Nephron (organoid): Measurements from ENCODE around the gene ARHGEF7.

ENCODE experiments used
- H3K27ac Mint-ChIP-seq, 3 experiments: 2 replicates each; pipeline ENCODE4 v1.8.0; 2020; ENCODE audit warnings: mixed read lengths in 3 of 3, mild to moderate bottlenecking in 2 of 3, moderate library complexity in 1 of 3
- H3K27me3 Mint-ChIP-seq: 2 replicates; pipeline ENCODE4 v1.8.0; 2021; ENCODE audit warnings: low read depth, mild to moderate bottlenecking, moderate library complexity, mixed read lengths
- H3K36me3 Mint-ChIP-seq: 2 replicates; pipeline ENCODE4 v1.8.0; 2020; ENCODE audit warnings: low read depth, mixed read lengths
- H3K4me1 Mint-ChIP-seq: 2 replicates; pipeline ENCODE4 v1.8.0; 2020; ENCODE audit warnings: mixed read lengths
- H3K4me3 Mint-ChIP-seq, 3 experiments: 2 replicates each; pipeline ENCODE4 v1.8.0; 2020; ENCODE audit warnings: mild to moderate bottlenecking in 3 of 3, mixed read lengths in 3 of 3, moderate library complexity in 2 of 3
- H3K9me3 Mint-ChIP-seq: 2 replicates; pipeline ENCODE4 v1.8.0; 2020; ENCODE audit warnings: mixed read lengths
- TF ChIP-seq, protein P1 (sequence below), 3 experiments: fragments of 200-600 bp; sonication (generic); IDR thresholded peaks; one replicate each; pipeline ENCODE4 v1.5.0; 2021; ENCODE audit warnings: antibody characterized with exemption in 3 of 3; ENCODE audit not compliant: unreplicated experiment in 3 of 3

ARHGEF7 gene

DNA sequence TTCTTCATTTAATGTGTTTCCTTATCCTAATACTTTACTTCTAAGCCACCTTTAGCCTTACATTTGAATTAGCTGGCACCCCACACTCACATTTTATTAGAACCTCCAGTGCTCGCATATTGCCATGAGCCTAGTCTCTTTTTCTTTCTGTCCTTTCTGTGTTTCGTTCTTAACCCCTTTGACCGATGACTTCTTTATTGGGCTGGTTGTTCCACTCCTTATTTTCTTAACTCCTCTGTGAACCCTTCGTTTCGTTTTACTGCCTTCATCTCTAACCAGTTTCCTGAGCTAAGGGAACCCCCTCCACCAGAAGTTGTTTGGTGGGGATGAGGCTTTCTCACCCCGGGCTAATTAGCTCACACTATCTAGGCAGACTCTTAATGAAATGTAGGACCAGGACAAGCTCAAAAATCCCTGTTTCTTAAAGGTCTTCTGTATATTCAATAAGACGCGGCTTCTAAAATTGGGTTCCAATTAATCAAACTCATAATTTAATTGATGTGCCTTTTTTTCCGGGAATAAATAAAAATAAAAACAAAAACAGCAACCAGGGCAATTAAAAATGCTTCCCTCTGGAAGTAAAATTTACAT lies 19.1 kb upstream of the ARHGEF7 start:
- Mint-ChIP-seq H3K4me3 (no peak overlapping the region), H3K27me3 (peaks cover 37% of the 10 kb centered on the region), H3K36me3 (no peaks in the 10 kb centered on the region), H3K4me1 (peaks cover 7% of the 10 kb centered on the region), H3K27ac (no peak overlapping the region), H3K9me3 (peaks cover 3% of the 10 kb centered on the region)
- TF ChIP-seq, protein P1, sequence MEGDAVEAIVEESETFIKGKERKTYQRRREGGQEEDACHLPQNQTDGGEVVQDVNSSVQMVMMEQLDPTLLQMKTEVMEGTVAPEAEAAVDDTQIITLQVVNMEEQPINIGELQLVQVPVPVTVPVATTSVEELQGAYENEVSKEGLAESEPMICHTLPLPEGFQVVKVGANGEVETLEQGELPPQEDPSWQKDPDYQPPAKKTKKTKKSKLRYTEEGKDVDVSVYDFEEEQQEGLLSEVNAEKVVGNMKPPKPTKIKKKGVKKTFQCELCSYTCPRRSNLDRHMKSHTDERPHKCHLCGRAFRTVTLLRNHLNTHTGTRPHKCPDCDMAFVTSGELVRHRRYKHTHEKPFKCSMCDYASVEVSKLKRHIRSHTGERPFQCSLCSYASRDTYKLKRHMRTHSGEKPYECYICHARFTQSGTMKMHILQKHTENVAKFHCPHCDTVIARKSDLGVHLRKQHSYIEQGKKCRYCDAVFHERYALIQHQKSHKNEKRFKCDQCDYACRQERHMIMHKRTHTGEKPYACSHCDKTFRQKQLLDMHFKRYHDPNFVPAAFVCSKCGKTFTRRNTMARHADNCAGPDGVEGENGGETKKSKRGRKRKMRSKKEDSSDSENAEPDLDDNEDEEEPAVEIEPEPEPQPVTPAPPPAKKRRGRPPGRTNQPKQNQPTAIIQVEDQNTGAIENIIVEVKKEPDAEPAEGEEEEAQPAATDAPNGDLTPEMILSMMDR (IDR thresholded peaks at IDR 0.05; ENCODE audit: unreplicated experiment in 3 of 3): no peak

DNA sequence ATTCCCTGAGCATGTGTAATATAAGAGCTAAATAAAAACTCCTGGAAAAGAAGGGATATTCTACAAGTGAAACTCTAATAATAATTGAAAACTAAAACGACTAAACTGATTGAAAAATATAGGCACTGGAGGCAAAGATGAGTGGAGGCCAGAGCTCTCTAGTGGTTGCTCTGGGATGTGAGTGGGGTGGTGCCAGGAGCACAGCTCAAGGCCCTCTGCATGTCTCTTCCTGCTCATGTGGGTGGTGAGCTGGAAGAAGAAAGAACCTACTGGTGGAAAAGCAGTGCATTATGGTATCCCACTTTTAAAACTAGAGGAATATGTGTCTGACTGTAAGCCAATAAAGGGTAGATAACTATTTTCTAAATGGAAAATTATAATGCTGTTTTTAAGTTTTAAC lies 15.8 kb upstream of the ARHGEF7 start:
- Mint-ChIP-seq H3K9me3 (peaks cover 24% of the 10 kb centered on the region), H3K4me1 (peaks cover 3% of the 10 kb centered on the region), H3K27me3 (peaks cover 28% of the 10 kb centered on the region), H3K36me3 (peaks cover 3% of the 10 kb centered on the region), H3K4me3 (no peak overlapping the region), H3K27ac (no peak overlapping the region)
- TF ChIP-seq, protein P1 (IDR thresholded peaks at IDR 0.05; ENCODE audit: unreplicated experiment in 3 of 3): no peak

DNA sequence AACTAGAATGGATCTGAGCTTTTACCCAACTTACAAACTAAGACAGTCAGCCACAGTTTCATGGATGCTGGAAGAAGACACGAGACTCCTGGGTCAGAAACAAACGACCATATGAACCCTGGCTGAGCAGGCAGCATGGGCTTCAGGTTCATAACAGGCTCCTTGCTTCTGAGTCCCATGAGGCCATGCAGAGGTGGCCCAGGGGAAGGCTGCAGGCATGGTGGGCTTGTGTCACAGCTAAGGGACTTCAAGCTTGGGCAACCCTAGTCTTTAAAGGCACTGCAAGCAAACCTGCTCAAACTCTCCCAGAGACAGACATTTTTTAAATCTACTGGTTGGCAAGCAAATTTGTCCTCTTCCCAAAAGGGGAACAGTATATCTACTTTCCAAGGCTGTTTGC lies 5.1 kb upstream of the ARHGEF7 start:
- H3K36me3 Mint-ChIP-seq: no peaks in the 10 kb centered on the region
- TF ChIP-seq, protein P1 (IDR thresholded peaks at IDR 0.05; ENCODE audit: unreplicated experiment in 3 of 3): no peak
- H3K27ac Mint-ChIP-seq: no peak overlapping the region
- H3K4me3 Mint-ChIP-seq: no peak overlapping the region
- H3K27me3 Mint-ChIP-seq: peaks cover 60% of the 10 kb centered on the region
- peaks cover 9% of the 10 kb centered on the region for H3K4me1 Mint-ChIP-seq
- peaks cover 30% of the 10 kb centered on the region for H3K9me3 Mint-ChIP-seq

DNA sequence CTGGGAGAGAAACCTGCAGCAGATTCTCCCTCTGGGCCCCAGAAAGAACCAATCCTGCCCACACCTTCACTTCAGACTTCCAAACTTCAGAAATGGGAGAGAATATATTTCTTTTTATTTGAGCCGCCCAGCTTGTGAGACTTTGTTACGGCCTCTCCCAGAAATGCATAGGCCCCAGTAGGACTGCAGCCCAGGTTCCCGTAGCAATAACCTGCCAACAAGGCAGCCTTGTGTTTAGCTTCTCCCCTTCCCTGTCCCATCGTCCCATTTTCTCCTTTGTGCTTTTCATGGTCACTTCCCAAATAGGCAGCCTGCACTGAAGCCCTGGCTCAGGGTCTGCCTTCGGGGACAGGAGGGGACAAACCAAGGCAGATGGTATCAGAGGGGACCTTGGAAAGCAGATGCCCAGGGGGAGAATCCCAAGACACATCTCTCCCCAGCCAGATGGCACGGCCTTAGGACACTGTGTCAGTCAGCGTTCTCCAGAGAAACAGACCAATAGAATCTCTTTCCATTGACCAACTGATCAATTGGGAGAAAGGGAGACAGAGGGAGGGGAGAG lies 3.7 kb upstream of the ARHGEF7 start:
- Mint-ChIP-seq H3K36me3 (no peaks in the 10 kb centered on the region), H3K4me1 (peaks cover 15% of the 10 kb centered on the region), H3K27ac (no peak overlapping the region), H3K9me3 (peaks cover 21% of the 10 kb centered on the region), H3K4me3 (peak overlapping the region in 1 of 3 experiments; percentile 29), H3K27me3 (peaks cover 66% of the 10 kb centered on the region)
- TF ChIP-seq, protein P1 (IDR thresholded peaks at IDR 0.05; ENCODE audit: unreplicated experiment in 3 of 3): no peak

DNA sequence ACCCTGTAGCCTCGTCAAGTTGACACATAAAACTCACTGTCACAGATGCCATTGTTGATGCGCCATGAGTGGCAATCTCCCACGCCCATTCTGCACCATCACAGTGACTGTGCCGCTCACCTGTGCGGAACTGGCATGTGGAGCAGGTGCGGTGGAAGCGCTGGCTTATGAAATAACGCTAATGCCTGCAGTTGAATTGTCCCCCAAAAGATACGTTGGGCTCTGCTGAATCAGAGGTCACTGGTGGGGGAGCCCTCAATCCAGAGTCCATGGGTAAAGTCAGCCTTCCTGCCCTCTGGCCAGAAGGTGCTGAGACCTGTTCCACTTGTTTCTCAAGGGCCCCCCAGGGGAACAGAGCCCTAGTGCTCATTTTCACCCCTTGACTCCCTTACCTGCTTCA lies 2.9 kb upstream of the ARHGEF7 start:
- no peaks in the 10 kb centered on the region for H3K36me3 Mint-ChIP-seq
- TF ChIP-seq, protein P1 (IDR thresholded peaks at IDR 0.05; ENCODE audit: unreplicated experiment in 3 of 3): no peak
- peaks cover 13% of the 10 kb centered on the region for H3K9me3 Mint-ChIP-seq
- peaks cover 62% of the 10 kb centered on the region for H3K27me3 Mint-ChIP-seq
- H3K4me1 Mint-ChIP-seq: peaks cover 20% of the 10 kb centered on the region
- no peak overlapping the region for H3K27ac Mint-ChIP-seq
- H3K4me3 Mint-ChIP-seq: peak overlapping the region in 1 of 3 experiments; percentile 53
